HG03066 (cell line): ENCODE measurements around the gene PPIL6.
"Not testable (repeated sequence)": the region's sequence is repeated elsewhere in the genome, so short reads cannot be mapped to it uniquely, and the experiment has no call there.

Experiments
- ATAC-seq: cut with Tn5 transposase; IDR thresholded peaks from one replicate; pipeline ENCODE4 v1.9.1; 2021; ENCODE audit warnings: low read depth; ENCODE audit not compliant: unreplicated experiment

Gene PPIL6

GRCh38 chr6:109369728-109370127, 70.7 kb downstream of the PPIL6 start:
- ATAC-seq, result no peak

DNA sequence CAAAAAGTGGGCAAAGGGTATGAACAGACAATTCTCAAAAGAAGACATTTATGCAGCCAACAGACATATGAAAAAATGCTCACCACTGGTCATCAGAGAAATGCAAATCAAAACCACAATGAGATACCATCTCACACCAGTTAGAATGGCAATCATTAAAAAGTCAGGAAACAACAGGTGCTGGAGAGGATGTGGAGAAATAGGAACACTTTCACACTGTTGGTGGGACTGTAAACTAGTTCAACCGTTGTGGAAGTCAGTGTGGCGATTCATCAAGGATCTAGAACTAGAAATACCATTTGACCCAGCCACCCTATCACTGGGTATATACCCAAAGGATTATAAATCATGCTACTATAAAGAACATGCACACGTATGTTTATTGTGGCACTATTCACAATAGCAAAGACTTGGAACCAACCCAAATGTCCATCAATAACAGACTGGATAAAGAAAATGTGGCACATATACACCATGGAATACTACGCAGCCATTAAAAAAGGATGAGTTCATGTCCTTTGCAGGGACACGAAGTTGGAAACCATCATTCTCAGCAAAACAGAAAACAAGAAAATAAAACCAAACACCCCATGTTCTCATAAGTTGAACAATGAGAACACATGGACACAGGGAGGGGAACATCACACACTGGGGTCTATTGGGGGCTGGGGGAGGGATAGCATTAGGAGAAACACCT, 75.9 kb downstream of the PPIL6 start:
- not testable (repeated sequence) for ATAC-seq

DNA sequence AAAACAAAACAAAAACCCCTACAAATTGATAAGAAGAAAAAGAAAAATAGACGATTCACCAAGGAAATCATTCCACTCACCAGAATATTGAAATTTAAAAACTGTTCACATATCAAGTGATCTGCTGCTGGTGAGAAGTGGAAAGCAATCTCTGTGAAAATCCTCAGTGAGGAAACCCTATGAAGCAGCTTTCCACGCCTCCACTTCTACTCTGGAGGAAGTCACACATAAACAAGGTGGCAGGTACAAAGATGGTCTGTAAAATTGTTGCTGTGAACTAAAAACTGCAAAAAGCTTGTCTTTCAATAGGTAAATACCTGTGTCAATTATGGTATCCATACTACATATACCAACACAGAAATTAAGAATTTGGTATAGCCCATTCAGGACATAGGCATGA, 76.7 kb downstream of the PPIL6 start:
- ATAC-seq, result no peak

DNA sequence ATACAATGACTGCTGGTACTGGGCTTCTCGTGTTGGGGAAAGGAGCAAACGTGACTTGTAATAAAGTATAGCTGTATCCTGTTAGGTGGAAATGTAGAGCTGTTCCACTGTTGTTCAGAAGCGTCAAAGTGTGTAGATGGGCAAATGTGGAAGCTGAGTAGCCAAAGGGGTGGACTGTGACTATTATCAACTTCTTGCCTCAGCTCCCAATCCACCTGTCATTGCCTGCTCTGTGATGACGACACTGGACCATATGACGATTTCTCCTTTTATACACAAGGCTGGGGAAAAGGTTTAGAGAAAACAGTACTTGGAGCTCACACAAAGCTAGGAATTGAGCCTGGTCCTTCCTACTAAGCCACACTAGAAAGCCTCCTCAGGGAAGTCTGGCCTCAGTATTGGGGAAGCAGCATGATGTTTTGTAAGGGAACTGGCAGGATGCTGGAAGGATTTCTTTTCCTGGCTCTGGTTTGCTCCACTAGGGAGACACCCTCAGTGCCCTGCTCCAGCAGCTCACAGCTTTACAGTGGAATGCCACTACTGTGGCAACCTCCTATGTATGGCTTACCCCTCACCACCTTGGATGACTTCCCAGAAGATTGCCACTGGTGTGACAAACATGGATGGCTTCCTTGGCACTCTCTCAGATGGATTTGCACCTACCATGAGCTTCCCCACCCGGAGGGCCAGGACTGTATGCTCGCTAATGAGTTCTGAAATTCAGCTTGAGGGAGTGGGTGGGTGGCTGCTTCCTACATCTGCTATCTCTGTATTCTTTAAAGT, 78.1 kb downstream of the PPIL6 start:
- ATAC-seq, result no peak

- ATAC-seq, result no peak
Observed at GRCh38 chr6:109360791-109361190, 79.6 kb downstream of the PPIL6 start.

DNA sequence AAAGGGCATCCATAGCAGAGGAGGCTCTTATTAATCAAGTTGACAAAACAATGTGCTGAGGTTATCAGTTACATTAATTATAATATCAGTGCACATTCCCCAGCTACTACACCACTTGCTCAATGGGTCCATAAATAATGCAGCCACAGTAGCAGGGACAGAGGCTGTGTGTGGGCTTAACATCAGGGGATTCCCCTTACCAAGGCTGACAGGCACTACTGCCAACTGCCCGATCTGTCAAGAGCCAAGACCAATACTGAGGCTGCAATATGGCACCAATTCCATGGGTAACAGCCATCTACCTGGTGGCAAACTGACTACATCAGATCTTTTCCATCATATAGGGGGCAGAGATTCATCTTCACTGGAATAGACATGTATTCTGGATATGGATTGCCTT, 80.1 kb downstream of the PPIL6 start:
- no peak for ATAC-seq

DNA sequence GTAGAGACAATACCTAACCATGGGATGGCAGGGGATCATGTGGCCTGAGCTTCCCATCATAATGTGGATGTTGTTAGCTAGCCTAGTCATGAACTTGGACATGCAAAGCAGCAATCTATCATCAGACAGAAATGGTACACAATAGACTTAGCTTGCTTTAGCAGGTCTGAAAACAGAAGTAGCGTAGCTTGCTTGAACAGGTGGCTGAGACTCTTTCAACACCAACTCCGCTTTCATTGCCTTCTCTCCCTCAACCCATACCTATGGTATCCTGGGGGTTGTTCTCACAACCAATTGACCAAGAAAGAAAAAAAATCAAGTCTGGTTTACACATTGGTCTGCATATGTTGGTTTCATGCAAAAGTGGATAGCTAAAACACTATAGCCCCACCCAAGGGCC, 81.2 kb downstream of the PPIL6 start:
- ATAC-seq, result no peak

DNA sequence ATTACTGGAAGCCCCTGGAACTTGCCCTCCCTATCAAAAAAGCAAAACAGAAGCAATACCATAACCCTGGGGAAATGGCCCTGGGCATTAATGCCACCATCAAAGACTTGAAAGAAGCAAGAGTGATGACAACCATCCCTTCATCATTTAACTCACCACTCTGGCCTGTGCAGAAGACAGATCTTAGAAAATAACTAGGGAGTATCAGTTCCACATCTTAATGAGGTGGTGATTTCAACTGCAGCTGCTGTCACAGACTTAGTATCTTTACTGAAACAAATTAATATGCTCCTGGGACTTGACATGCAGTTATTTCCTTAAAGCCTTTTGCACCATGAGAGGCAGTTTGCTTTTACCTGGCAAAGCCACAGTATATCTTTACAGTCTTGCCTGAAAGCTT, 82.2 kb downstream of the PPIL6 start:
- ATAC-seq, result no peak

GRCh38 chr6:109356237-109356636, 84.2 kb downstream of the PPIL6 start:
- ATAC-seq, result no peak

DNA sequence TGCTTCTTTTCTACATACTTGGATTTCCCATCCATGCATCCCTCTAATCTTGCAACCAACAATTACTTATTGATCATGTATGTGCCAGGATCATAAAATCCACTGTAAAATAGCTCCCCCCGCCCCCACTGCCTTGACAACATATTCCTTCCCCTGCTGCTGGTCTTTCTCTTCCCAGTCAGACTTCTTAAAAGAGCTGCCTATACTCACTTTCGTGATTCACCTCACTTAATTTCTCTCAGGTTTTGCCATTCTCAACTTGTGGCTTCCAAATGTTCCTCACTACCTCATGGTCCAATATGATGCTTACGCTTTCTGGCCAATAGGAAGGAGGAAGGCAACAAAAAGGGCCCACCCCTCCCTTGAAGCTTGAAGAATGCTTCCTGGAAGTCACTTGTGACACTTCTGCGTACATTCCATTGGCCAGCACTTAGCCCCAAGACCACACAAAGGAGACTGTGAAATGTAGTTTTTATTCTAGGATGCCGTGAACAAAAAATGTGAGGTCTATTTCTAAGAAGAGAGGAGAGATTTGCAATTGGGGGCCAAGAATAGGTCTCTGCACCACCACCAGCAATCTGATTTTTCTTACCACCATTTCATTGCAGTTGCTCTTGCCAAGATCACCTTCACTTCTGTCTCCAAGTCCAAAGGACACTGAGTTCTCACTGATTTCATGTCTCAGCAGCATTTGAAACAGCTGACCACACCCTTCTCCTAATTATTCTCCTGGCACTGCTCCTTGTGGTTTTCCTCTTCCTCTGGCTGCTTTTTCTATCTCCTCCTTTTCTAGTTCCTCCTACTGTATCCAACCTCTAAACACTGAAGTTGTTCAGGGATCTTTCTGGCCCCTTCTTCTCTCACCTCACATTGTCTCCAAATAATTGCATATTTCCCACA, 88.9 kb downstream of the PPIL6 start:
- no peak for ATAC-seq

- ATAC-seq, result no peak
Observed at GRCh38 chr6:109349419-109349987, 90.9 kb downstream of the PPIL6 start.

- ATAC-seq, result no peak
Observed at GRCh38 chr6:109348226-109348625, 92.2 kb downstream of the PPIL6 start.

DNA sequence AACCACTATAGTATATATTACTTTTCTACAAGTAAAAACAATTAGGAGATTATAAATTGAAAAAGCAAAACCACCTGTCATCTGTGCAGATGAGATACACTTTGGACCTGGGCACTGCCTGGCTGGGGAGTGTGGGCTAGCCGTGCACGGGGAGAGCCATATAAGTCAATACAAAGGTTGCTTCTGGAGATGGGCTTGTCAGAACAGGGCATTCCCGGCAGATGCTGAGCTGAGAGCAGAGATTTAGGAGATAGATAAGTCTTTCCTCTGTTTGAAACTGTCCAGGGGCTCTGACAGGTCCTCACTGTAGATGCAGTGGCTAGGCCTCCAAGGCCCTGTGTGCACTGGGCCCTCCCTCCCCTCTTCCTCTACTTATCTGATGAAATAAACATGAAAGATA, 92.6 kb downstream of the PPIL6 start:
- no peak for ATAC-seq

DNA sequence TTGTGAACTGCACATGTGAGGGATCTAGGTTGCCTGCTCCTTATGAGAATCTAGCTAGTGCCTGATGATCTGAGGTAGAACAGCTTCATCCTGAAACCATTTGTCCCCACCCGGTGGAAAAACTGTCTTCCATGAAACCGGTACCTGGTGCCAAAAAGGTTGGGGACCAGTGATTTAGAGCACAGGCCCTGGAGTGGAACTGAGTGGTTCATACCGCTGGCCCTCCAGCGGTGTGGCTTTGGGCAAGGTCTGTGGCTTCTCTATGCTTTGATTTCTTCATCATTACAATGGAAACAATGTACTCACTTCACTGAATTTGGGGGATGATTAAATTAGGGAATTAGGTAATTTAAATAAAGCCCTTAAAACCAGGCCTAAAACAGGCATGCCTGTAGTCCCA, 94.4 kb downstream of the PPIL6 start:
- no peak for ATAC-seq

DNA sequence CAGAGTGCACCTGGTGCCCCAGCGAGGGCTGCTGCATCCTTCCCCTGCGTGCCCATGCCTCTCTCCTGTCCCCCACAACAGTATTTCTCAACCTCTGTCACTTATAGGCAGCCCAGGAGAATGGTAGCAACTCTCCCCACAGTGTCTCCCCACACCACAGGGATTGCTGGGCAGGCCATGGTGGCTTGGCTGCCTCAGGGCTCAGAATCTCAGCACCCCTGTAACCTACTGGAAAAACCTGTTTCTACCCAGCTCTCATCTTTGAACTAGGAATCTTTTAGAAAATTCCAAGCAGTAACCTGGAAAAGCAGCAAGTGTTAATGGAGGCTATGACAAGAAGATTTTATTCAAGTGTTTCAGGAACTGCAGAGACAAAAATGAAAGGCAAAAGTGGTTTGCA, 96.2 kb downstream of the PPIL6 start:
- no peak for ATAC-seq

GRCh38 chr6:109343518-109343917, 96.9 kb downstream of the PPIL6 start:
- no peak for ATAC-seq

GRCh38 chr6:109342911-109343310, 97.5 kb downstream of the PPIL6 start:
- ATAC-seq, result no peak

GRCh38 chr6:109342506-109342905, 97.9 kb downstream of the PPIL6 start:
- no peak for ATAC-seq

DNA sequence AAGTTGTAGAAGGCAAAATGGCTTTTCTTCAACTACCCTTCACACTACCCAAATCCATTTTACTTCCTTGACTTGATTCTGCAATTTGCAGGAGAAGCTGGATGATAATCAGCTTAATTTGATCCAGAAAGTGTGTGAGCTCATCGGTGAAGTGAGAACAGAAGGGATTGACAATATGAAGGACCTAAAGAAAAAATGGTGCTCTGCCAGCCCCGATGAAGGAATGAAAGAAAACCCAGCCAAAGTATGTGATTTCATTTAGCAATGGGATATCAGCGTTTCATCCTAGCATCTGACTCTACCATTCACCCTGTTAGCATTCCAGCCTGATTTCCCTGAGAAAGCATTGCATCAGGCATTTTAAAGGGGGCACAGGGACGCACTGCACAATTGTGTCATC, 99.6 kb downstream of the PPIL6 start:
- no peak for ATAC-seq
